Measurements from ENCODE around the gene C5AR2.

Gene C5AR2

DNA sequence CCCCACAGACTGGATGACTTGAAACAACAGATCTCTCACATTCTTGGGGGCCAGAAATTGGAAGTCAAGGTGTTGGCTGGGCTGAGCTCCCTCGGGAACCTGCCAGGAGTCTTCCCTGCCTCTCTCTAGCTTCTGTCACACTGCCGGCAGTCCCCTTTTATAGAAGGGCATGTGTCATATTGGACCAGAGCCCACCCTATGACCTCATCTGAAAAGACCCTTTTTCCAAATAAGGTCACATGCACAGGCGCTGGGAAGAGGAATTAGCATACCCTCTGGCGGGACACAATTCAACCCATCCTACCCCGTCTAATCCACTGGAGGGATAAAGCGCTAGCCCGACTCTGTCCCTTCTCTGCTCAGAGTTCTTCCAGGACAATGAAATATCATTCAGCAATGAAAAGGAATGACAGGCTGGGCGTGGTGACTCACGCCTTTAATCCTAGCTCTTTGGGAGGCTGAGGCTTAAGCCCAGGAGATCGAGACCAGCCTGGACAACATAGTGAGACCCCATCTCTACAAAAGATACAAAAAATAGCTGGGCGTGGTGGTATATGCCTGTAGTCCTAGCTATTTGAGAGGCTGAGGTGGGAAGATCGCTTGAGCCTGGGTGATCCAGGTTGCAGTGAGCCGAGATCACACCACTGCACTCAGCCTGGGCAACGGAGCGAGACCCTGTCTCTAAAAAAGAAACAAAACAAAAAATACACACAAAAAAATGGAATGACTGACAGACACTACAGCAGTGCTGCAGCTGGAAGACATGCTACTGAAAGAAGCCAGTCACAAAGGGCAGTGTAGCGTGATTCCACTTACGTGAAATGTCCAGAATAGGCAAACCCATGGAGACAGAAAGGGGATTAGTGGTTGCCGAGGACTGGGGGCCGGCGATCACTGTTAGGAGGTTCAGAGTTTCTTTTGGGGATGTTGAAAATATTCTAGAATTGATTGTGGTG, 58.8 kb downstream of the C5AR2 start:
- DNase-seq, result no peak

- peak; percentile 82 for DNase-seq
Measured at GRCh38 chr19:47391510-47392223, 59.7 kb downstream of the C5AR2 start.
